H1 (cell line): ENCODE results near the gene DUS4L. TPM values are rescaled to one million over a fixed set of nuclear protein-coding genes. Genes with fewer than 3 reads are reported as not detected.

Experiments used
- CTCF ChIA-PET: fragments of 300-600 bp; sonication (Branson Sonifier 250); formaldehyde crosslinking; loops from one replicate; lab custom pipeline; 2021; ENCODE audit not compliant: partially characterized antibody; lab: Charles Lee
- POLR2A ChIA-PET: fragments of 300-600 bp; sonication (Branson Sonifier 250); formaldehyde crosslinking; loops from one replicate; lab custom pipeline; 2021; ENCODE audit warnings: inconsistent platforms; ENCODE audit not compliant: partially characterized antibody; lab: Charles Lee
- DNase-seq, 2 experiments: peaks; one replicate each; pipeline versions ENCODE4 v3.0.0 to v3.0.0-alpha.2; 2010 to 2022; ENCODE audit warnings: low spot score in 2 of 2, low read depth in 1 of 2, mixed read lengths in 1 of 2
- FAIRE-seq: peaks from 2 replicates; lab custom pipeline; 2011; peaks lifted over from hg19 to GRCh38; lab: Jason Lieb, UNC
- H2AFZ ChIP-seq: 2 replicates; pipeline ENCODE4 v1.8.1; 2012; ENCODE audit warnings: low read length, inconsistent platforms
- H2AK5ac ChIP-seq: 2 replicates; pipeline ENCODE4 v1.6.1; 2013; ENCODE audit warnings: low read depth, low read length
- H2BK120ac ChIP-seq: replicated peaks from 2 replicates; pipeline ENCODE3; 2013; ENCODE audit warnings: low read depth, low read length, inconsistent platforms
- H2BK12ac ChIP-seq: 2 replicates; pipeline ENCODE4 v1.6.1; 2013; ENCODE audit warnings: low read depth, low read length
- H2BK15ac ChIP-seq: 2 replicates; pipeline ENCODE4 v1.6.1; 2013; ENCODE audit warnings: low read length
- H2BK20ac ChIP-seq: 2 replicates; pipeline ENCODE4 v1.6.1; 2013; ENCODE audit warnings: low read length
- H2BK5ac ChIP-seq: 2 replicates; pipeline ENCODE4 v1.6.1; 2013; ENCODE audit warnings: low read depth, low read length
- H3K14ac ChIP-seq: 2 replicates; pipeline ENCODE4 v1.6.1; 2013; ENCODE audit warnings: inconsistent platforms; ENCODE audit not compliant: insufficient read length
- H3K18ac ChIP-seq: 2 replicates; pipeline ENCODE4 v1.6.1; 2013; ENCODE audit warnings: low read length; ENCODE audit errors: extremely low read depth
- H3K23ac ChIP-seq: 2 replicates; pipeline ENCODE4 v1.6.1; 2013; ENCODE audit warnings: inconsistent platforms; ENCODE audit not compliant: insufficient read length
- H3K23me2 ChIP-seq: 2 replicates; pipeline ENCODE4 v1.6.1; 2013; ENCODE audit warnings: low read depth, low read length
- H3K27ac ChIP-seq: 2 replicates; pipeline ENCODE4 v1.6.1; 2011; ENCODE audit warnings: low read depth, low read length, inconsistent platforms
- H3K27me3 ChIP-seq, 4 experiments: replicated peaks in 1 of 4; 1 replicate in 1 of 4; 2 replicates in 3 of 4; pipeline versions ENCODE4 v1.6.1 to v1.8.1; 2011 to 2013; ENCODE audit warnings: low read length in 3 of 4, mild to moderate bottlenecking in 3 of 4, inconsistent platforms in 2 of 4, mixed read lengths in 2 of 4, moderate library complexity in 1 of 4; ENCODE audit not compliant: control insufficient read depth in 3 of 4, insufficient read depth in 3 of 4; ENCODE audit errors: extremely low read depth in 1 of 4
- H3K36me3 ChIP-seq, 4 experiments: 2 replicates each; pipeline versions ENCODE4 v1.6.1 to v1.8.1; 2011 to 2013; ENCODE audit warnings: mild to moderate bottlenecking in 4 of 4, low read length in 3 of 4, moderate library complexity in 2 of 4, control low read depth in 1 of 4, inconsistent platforms in 1 of 4; ENCODE audit not compliant: insufficient read depth in 4 of 4, control insufficient read depth in 2 of 4
- H3K4ac ChIP-seq: replicated peaks from 2 replicates; pipeline ENCODE3; 2013; ENCODE audit warnings: low read length, low read depth, mixed read lengths, inconsistent platforms; ENCODE audit not compliant: insufficient read length
- H3K4me1 ChIP-seq, 4 experiments: replicated peaks in 1 of 4; 1 replicate in 1 of 4; 2 replicates in 3 of 4; pipeline versions ENCODE4 v1.6.1 to v1.8.1; 2011 to 2013; ENCODE audit warnings: low read length in 3 of 4, inconsistent platforms in 2 of 4, mixed read lengths in 1 of 4; ENCODE audit not compliant: insufficient read depth in 4 of 4, control insufficient read depth in 3 of 4
- H3K4me2 ChIP-seq, 2 experiments: 2 replicates each; pipeline versions ENCODE4 v1.6.1 to v1.8.1; 2011 to 2013; ENCODE audit warnings: low read depth in 2 of 2, low read length in 2 of 2, control low read depth in 1 of 2, inconsistent platforms in 1 of 2, mild to moderate bottlenecking in 1 of 2; ENCODE audit not compliant: insufficient read depth in 1 of 2
- H3K4me3 ChIP-seq, 4 experiments: fragments of 200-600, 300-600 bp in 1 of 4; sonication (generic), shearing (Covaris generic), sonication (Bioruptor Twin) in 1 of 4; 2 replicates each; pipeline versions ENCODE4 v1.5.1 to v1.8.1; 2011 to 2016; ENCODE audit warnings: low read length in 4 of 4, low read depth in 3 of 4, control low read depth in 2 of 4, inconsistent platforms in 2 of 4, mild to moderate bottlenecking in 2 of 4, mixed read lengths in 1 of 4, moderate library complexity in 1 of 4; ENCODE audit not compliant: insufficient read depth in 2 of 4; ENCODE audit errors: extremely low read depth in 1 of 4
- H3K56ac ChIP-seq: replicated peaks from 2 replicates; pipeline ENCODE3; 2013; ENCODE audit warnings: low read depth, mild to moderate bottlenecking, mixed read lengths, low read length, inconsistent platforms; ENCODE audit not compliant: insufficient read length
- H3K79me1 ChIP-seq: 2 replicates; pipeline ENCODE4 v1.6.1; 2013; ENCODE audit warnings: low read depth, low read length, control low read depth
- H3K79me2 ChIP-seq, 2 experiments: 2 replicates each; pipeline versions ENCODE4 v1.6.1 to v1.8.1; 2012 to 2013; ENCODE audit warnings: low read length in 2 of 2, mild to moderate bottlenecking in 2 of 2, inconsistent platforms in 1 of 2; ENCODE audit not compliant: insufficient read depth in 2 of 2, control insufficient read depth in 1 of 2
- H3K9ac ChIP-seq, 4 experiments: replicated peaks in 1 of 4; 1 replicate in 1 of 4; 2 replicates in 3 of 4; pipeline versions ENCODE4 v1.6.1 to v1.8.1; 2011 to 2013; ENCODE audit warnings: low read depth in 3 of 4, low read length in 3 of 4, control low read depth in 2 of 4, mild to moderate bottlenecking in 2 of 4, moderate library complexity in 2 of 4, inconsistent platforms in 1 of 4; ENCODE audit errors: extremely low read depth in 1 of 4
- H3K9me3 ChIP-seq, 2 experiments: 2 replicates each; pipeline versions ENCODE4 v1.6.1 to v1.8.1; 2012 to 2013; ENCODE audit warnings: mild to moderate bottlenecking in 2 of 2, moderate library complexity in 2 of 2, control low read depth in 1 of 2, inconsistent platforms in 1 of 2, low read depth in 1 of 2, low read length in 1 of 2, mixed read lengths in 1 of 2; ENCODE audit not compliant: insufficient read depth in 2 of 2
- H4K20me1 ChIP-seq, 2 experiments: replicated peaks in 1 of 2; 2 replicates each; pipeline versions ENCODE3 to v1.8.1; 2011 to 2013; ENCODE audit warnings: inconsistent platforms in 2 of 2, low read length in 2 of 2, mild to moderate bottlenecking in 1 of 2; ENCODE audit not compliant: insufficient read depth in 2 of 2, control insufficient read depth in 1 of 2
- H4K5ac ChIP-seq: 2 replicates; pipeline ENCODE4 v1.6.1; 2013; ENCODE audit warnings: low read length, low read depth, mixed read lengths, inconsistent platforms; ENCODE audit not compliant: insufficient read length
- H4K8ac ChIP-seq: 2 replicates; pipeline ENCODE4 v1.8.0; 2013; ENCODE audit warnings: mild to moderate bottlenecking, moderate library complexity, low read length, inconsistent platforms; ENCODE audit not compliant: insufficient read depth; ENCODE audit errors: extremely low read depth
- H4K91ac ChIP-seq: replicated peaks from 2 replicates; pipeline ENCODE3; 2013; ENCODE audit warnings: low read length, mixed read lengths, inconsistent platforms; ENCODE audit not compliant: insufficient read length
- BCL11A ChIP-seq, 2 experiments: IDR thresholded peaks; one replicate each; pipeline ENCODE4 v1.6.1; 2011; ENCODE audit warnings: low read depth in 2 of 2, low read length in 2 of 2, mild to moderate bottlenecking in 2 of 2
- CBX8 ChIP-seq: fragments of 300-800, 300-1000 bp; sonication (generic); IDR thresholded peaks from 2 replicates; pipeline ENCODE4 v1.7.1; 2016; ENCODE audit warnings: low read depth, low read length, borderline replicate concordance
- CEBPB ChIP-seq: IDR thresholded peaks from 2 replicates; pipeline ENCODE4 v1.6.1; 2012; ENCODE audit warnings: low read depth, low read length
- CREB1 ChIP-seq: IDR thresholded peaks from 2 replicates; pipeline ENCODE4 v1.6.1; 2012; ENCODE audit warnings: inconsistent platforms
- JUN ChIP-seq: IDR thresholded peaks from 2 replicates; pipeline ENCODE4 v1.6.1; 2011; ENCODE audit warnings: low read depth, mild to moderate bottlenecking, improper control_type of control experiment, low read length
- NANOG ChIP-seq: IDR thresholded peaks from 2 replicates; pipeline ENCODE4 v1.6.1; 2011; ENCODE audit warnings: low read length, low read depth, mild to moderate bottlenecking, inconsistent platforms; ENCODE audit not compliant: insufficient read depth, poor library complexity, severe bottlenecking
- PHF8 ChIP-seq: fragments of 200-600 bp; sonication (generic); conservative IDR thresholded peaks from 2 replicates; pipeline ENCODE4 v1.7.1; 2012; ENCODE audit warnings: low read depth, mild to moderate bottlenecking, inconsistent platforms, low read length, moderate library complexity
- POLR2A ChIP-seq, 2 experiments: IDR thresholded peaks; 1 replicate in 1 of 2; 2 replicates in 1 of 2; pipeline ENCODE4 v1.6.1; 2011; ENCODE audit warnings: low read depth in 2 of 2, low read length in 2 of 2, mild to moderate bottlenecking in 2 of 2; ENCODE audit errors: control extremely low read depth in 1 of 2
- POLR2AphosphoS5 ChIP-seq: IDR thresholded peaks from 2 replicates; pipeline ENCODE4 v1.6.1; 2011; ENCODE audit warnings: low read depth, low read length
- SAP30 ChIP-seq: fragments of 300-600 bp; sonication (generic); IDR thresholded peaks from 2 replicates; pipeline ENCODE4 v1.7.1; 2012; ENCODE audit warnings: low read length, moderate library complexity, mild to moderate bottlenecking, inconsistent platforms; ENCODE audit not compliant: insufficient read depth, insufficient replicate concordance
- SP4 ChIP-seq: IDR thresholded peaks from 2 replicates; pipeline ENCODE4 v1.6.1; 2012; ENCODE audit warnings: low read length, inconsistent platforms
- polyA plus RNA-seq, 7 experiments: library from polyadenylated mRNA; depleted of rRNA in 3 of 7; stranded (reverse) in 5 of 7; unstranded in 2 of 7; fragments of >200 nt in 5 of 7; fragments of 200-250 nt in 2 of 7; gene quantifications; 1 replicate in 5 of 7; 2 replicates in 1 of 7; 4 replicates in 1 of 7; pipeline versions ENCODE4 v1.2.1 to v1.2.3, GENCODE V29; 2011 to 2013; ENCODE audit warnings: missing spikeins in 2 of 7, mixed read lengths in 2 of 7
- total RNA-seq: library from RNA; stranded (reverse); fragmentation: NEBNext Ultra II Directional; extraction: Animal tissue kit (Norgen Biotek cat#: 25700); gene quantifications from 2 replicates; pipeline ENCODE4 v1.2.1, GENCODE V29; 2021
- TF ChIP-seq, protein P1 (sequence below): IDR thresholded peaks from 2 replicates; pipeline ENCODE4 v1.6.1; 2012; ENCODE audit warnings: low read length, inconsistent platforms

Gene DUS4L
- total and polyA plus RNA-seq, 2 of the 8 experiments (the other 6 are each of a cell fraction or from before 2014, with no cell fraction given) = 6.1 to 11.5 TPM

GRCh38 chr7:107530751-107531150 is 33.0 kb upstream of the DUS4L start:
- Histone ChIP-seq H3K79me2 (no peaks in the 10 kb centered on the region), H4K8ac (no peak overlapping the region), H2BK12ac (no peak overlapping the region), H3K4me1 (peaks cover 0 to 4% (median 2%) of the 10 kb centered on the region in 4 experiments; a peak in 4 of 7 replicates), H2BK15ac (no peak overlapping the region), H3K4ac (no peak overlapping the region), H4K5ac (no peak overlapping the region), H3K9me3 (no peaks in the 10 kb centered on the region), H3K9ac (no peak overlapping the region), H3K18ac (no peak overlapping the region), H2AFZ (no peak overlapping the region), H3K79me1 (0 out of 2 replicates have a peak, but pooled peaks cover 2% of the 10 kb centered on the region), H3K27me3 (no peaks in the 10 kb centered on the region), H4K91ac (no peak overlapping the region), H2BK20ac (no peak overlapping the region), H3K23me2 (no peaks in the 10 kb centered on the region), H3K4me2 (no peak overlapping the region), H3K14ac (no peak overlapping the region), H2BK120ac (no peak overlapping the region), H2BK5ac (no peak overlapping the region), H3K56ac (no peak overlapping the region), H2AK5ac (no peak overlapping the region), H4K20me1 (no peaks in the 10 kb centered on the region), H3K36me3 (peaks cover 0 to 3% (median 0%) of the 10 kb centered on the region in 4 experiments; a peak in 1 of 8 replicates), H3K4me3 (no peak overlapping the region), H3K23ac (no peak overlapping the region), H3K27ac (no peak overlapping the region)
- FAIRE-seq (no peak), DNase-seq (no peak)
- POLR2A ChIA-PET = no interaction called here
- CTCF ChIA-PET = no interaction called here
- TF ChIP-seq CBX8 (no peak), BCL11A (IDR thresholded peaks at IDR 0.05; ENCODE audit: low read depth in 2 of 2, low read length in 2 of 2) (no peak), POLR2AphosphoS5 (no peak), POLR2A (IDR thresholded peaks at IDR 0.05; ENCODE audit: control extremely low read depth in 1 of 2, low read depth in 2 of 2, low read length in 2 of 2) (no peak), NANOG (no peak), CEBPB (no peak), SAP30 (no peak), JUN (no peak), PHF8 (no peak), SP4 (no peak), CREB1 (no peak)
- TF ChIP-seq, protein P1, sequence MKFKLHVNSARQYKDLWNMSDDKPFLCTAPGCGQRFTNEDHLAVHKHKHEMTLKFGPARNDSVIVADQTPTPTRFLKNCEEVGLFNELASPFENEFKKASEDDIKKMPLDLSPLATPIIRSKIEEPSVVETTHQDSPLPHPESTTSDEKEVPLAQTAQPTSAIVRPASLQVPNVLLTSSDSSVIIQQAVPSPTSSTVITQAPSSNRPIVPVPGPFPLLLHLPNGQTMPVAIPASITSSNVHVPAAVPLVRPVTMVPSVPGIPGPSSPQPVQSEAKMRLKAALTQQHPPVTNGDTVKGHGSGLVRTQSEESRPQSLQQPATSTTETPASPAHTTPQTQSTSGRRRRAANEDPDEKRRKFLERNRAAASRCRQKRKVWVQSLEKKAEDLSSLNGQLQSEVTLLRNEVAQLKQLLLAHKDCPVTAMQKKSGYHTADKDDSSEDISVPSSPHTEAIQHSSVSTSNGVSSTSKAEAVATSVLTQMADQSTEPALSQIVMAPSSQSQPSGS = no peak
